ENCODE data around the gene CYTH1.

The CYTH1 gene

DNA sequence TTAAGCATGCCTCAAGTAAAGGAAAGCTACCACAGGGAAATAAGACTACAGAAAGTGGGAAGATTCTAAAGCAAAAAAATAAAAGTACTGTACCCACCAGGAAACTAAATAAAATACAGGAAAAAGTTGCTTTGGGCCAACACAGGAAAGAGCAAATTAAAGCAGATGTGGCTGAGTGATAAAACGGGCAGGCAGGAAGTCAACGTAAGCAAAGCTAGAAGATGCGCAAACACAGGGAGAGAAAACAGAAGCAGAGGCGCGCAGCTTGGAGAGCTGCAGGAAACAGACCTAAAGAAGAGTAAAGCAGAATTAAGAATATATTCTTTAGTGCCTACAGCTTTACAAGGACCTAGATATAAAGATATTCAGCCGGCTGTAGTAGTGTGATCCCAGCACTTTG is 36.9 kb upstream of the CYTH1 start:
- H3K4me1 Mint-ChIP-seq, result peaks cover 12% of the 10 kb centered on the region
- no peaks in the 10 kb centered on the region for H3K27me3 Mint-ChIP-seq
- peaks cover 41% of the 10 kb centered on the region for H3K36me3 Mint-ChIP-seq
- ATAC-seq (ENCODE audit: low read depth) (peak; percentile 71), DNase-seq (ENCODE audit: low spot score in 2 of 2) (no peak)
- H3K9me3 Mint-ChIP-seq, result no peaks in the 10 kb centered on the region
- no peak overlapping the region for H3K4me3 Mint-ChIP-seq
- H3K27ac Mint-ChIP-seq, result peak overlapping the region; percentile 79

DNA sequence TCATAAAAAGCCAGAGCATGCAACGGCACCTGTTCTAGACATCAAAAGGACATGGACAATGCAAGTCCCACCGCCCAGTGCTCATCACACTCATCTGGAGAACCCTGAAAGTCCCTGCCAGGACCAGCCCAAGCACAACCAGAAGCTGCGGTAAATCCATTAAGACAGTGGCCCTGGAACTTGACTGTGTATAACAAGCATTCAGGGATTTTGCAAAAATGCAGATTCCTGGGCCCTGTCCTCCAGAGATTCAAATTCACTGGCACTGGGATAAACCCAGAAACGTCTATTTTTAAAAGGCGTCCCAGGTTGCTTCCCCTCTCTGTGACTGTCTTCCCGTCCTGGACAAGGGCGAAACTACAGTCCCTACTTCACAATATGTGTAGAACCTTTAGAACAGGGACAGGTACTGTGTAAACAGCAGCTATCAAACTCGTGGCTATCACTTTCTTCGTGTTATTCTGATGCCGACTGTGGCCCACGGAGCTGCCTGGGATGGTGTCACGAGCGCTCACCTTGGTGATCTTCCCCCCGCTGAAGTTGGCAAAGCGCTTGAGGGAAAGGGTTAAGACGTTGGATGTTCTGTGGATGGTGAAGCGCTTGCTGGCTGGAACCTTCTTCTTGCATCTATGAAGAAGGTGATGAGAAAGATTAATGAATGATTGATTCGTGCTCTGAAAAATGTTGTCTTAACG is 36.2 kb upstream of the CYTH1 start:
- no peak for ATAC-seq (ENCODE audit: low read depth)
- H3K27me3 Mint-ChIP-seq, result no peaks in the 10 kb centered on the region
- no peak overlapping the region for H3K4me3 Mint-ChIP-seq
- peaks cover 10% of the 10 kb centered on the region for H3K4me1 Mint-ChIP-seq
- peak overlapping the region; percentile 79 for H3K27ac Mint-ChIP-seq
- DNase-seq (ENCODE audit: low spot score in 2 of 2), result no peak
- peaks cover 38% of the 10 kb centered on the region for H3K36me3 Mint-ChIP-seq
- no peaks in the 10 kb centered on the region for H3K9me3 Mint-ChIP-seq

DNA sequence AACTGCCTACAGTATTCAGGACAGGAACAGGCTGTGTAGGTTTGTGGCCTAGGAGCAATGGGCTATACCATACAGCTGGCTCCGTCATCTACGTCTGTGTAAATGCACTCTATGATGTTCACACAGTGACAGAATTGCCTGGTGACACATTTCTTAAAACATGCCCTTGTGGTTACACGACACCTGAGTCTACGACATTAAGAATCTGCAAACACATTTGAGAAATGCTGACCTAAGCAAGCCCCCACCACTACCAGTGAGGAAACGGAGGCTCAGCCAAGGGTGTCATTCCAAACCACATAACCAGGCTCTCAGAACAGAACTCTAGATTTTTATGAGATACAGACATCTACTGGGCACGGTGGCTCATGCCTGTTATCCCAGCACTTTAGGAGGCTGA is 35.0 kb upstream of the CYTH1 start:
- ATAC-seq (ENCODE audit: low read depth) (no peak), DNase-seq (ENCODE audit: low spot score in 2 of 2) (no peak)
- H3K9me3 Mint-ChIP-seq, result no peaks in the 10 kb centered on the region
- peak overlapping the region; percentile 21 for H3K27ac Mint-ChIP-seq
- peaks cover 10% of the 10 kb centered on the region for H3K4me1 Mint-ChIP-seq
- H3K4me3 Mint-ChIP-seq, result no peak overlapping the region
- H3K27me3 Mint-ChIP-seq, result no peaks in the 10 kb centered on the region
- H3K36me3 Mint-ChIP-seq, result peaks cover 38% of the 10 kb centered on the region

DNA sequence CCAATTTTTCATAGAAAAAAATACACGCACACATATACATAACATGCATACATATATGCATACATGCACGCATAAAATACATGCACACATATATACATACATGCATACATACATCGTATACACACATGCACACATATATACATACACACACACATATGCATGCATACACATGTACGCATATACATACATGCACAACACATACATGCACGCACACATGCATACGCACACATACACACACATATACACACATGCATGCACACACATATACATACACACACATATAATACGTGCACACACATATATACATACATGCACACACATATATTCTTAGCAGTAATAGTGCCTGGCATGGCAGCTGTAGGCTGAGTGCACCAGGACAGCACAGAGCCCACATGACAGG is 33.6 kb upstream of the CYTH1 start:
- Mint-ChIP-seq H3K36me3 (peaks cover 41% of the 10 kb centered on the region), H3K9me3 (no peaks in the 10 kb centered on the region), H3K4me1 (peaks cover 10% of the 10 kb centered on the region), H3K27me3 (no peaks in the 10 kb centered on the region), H3K4me3 (no peak overlapping the region), H3K27ac (no peak overlapping the region)
- DNase-seq (ENCODE audit: low spot score in 2 of 2), result no peak
- no peak for ATAC-seq (ENCODE audit: low read depth)

DNA sequence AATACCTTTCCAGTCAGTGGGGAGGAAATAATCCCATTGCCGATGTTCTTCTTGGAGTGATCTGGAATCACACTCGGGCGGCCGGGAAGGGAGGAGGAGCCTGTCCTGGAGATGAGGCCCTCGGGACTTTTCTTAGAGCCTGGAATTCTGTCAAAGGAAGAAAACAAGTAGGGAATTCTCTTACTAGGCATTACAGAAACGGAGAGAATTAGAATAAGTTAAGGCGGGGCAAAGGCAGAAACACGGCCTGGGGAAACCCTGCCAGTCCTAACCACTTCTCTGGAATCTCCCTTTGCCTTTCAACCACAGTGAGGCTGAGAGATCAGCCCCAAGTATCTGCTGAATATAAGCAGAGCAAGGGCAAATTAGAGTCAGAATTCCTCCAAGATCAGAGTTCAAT is 30.8 kb upstream of the CYTH1 start:
- Mint-ChIP-seq H3K4me3 (no peak overlapping the region), H3K36me3 (peaks cover 36% of the 10 kb centered on the region), H3K4me1 (no peaks in the 10 kb centered on the region), H3K9me3 (no peaks in the 10 kb centered on the region), H3K27me3 (no peaks in the 10 kb centered on the region), H3K27ac (peak overlapping the region; percentile 60)
- no peak for DNase-seq (ENCODE audit: low spot score in 2 of 2)
- ATAC-seq (ENCODE audit: low read depth), result no peak

DNA sequence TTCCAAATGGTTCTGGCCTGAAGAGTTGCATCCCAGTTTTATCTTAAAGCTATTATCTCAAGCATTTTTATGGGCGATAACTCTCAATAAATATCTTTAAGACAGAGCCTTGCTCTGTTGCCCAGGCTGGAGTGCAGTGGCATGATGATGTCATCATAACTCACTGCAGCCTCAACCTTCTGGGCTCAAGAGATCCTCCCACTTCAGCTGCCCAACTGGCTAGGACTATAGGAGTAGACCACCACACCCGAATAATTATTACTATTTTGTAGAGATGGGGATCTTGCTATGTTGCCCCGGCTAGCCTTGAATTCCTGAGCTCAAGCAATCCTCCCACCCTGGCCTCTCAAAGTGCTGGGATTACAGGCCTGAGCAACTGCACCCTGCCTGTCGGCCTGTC is 26.1 kb upstream of the CYTH1 start:
- Mint-ChIP-seq H3K4me3 (no peak overlapping the region), H3K36me3 (peaks cover 32% of the 10 kb centered on the region), H3K27ac (no peak overlapping the region), H3K4me1 (peaks cover 20% of the 10 kb centered on the region), H3K9me3 (no peaks in the 10 kb centered on the region), H3K27me3 (no peaks in the 10 kb centered on the region)
- DNase-seq (ENCODE audit: low spot score in 2 of 2), result no peak
- ATAC-seq (ENCODE audit: low read depth), result no peak

DNA sequence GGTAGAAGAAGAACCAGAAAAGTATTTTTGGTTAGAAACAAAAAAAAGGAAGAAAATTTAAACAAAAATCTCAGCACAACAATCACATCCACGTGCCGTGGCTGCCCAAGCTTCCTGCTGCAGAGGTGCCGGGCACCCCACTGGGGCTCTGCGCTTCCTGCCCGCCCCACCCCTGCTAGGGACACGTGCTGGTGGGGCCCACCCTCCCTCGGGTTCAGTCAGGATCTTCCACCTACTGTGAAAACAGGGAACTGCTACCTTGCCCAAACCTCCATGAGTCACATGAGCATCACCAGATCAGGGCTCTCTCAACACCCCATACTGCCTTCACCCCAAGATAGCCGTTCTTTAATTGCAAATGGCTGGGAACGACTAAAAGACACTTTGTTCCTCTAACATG is 24.4 kb upstream of the CYTH1 start:
- Mint-ChIP-seq H3K4me3 (no peak overlapping the region), H3K4me1 (peaks cover 20% of the 10 kb centered on the region), H3K27me3 (no peaks in the 10 kb centered on the region), H3K27ac (peak overlapping the region; percentile 90), H3K36me3 (peaks cover 34% of the 10 kb centered on the region), H3K9me3 (no peaks in the 10 kb centered on the region)
- DNase-seq (ENCODE audit: low spot score in 2 of 2) (peak in 1 of 2 donors; percentile 20), ATAC-seq (ENCODE audit: low read depth) (peak; percentile 74)

DNA sequence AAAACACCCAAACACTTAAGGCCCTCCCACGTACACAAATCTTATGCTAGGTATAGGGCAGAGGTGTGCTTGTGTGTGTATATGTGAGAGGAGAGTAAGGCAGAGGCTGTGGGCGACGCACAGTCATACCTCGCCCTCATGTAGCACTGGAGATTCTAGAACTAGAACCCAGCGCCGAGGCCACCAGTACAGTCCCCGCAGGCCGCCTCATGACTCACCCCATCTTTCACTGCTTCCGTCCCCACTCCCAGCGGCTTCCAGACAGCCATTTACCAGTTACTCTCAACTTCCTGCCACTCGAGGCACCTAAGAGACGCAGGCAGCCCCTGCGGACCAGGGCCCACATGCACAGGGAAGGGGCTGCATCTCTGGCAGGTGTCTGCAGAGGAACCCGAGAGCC is 23.2 kb upstream of the CYTH1 start:
- no peak for DNase-seq (ENCODE audit: low spot score in 2 of 2)
- Mint-ChIP-seq H3K27ac (peak overlapping the region; percentile 90), H3K4me1 (peaks cover 22% of the 10 kb centered on the region), H3K9me3 (no peaks in the 10 kb centered on the region), H3K36me3 (peaks cover 32% of the 10 kb centered on the region), H3K27me3 (no peaks in the 10 kb centered on the region), H3K4me3 (no peak overlapping the region)
- ATAC-seq (ENCODE audit: low read depth), result peak; percentile 7

DNA sequence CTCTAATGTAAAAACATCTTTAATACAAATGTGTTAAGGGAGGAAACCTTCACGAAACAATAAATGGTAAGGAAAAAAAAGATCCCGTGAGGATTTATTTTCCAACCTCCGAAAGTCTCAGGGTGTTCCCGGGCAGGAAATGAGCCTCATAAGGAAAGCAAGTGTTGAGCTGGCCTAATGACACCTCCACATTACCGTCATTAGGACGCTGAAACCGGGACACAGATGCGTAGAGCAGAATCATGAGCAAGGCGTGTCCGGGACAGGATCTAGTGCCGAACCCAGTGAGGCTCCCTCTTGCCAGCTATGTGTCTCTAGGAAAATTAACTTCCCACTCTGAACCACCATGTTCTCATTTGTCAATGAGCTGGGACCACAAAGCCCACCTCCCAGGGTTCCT is 22.7 kb upstream of the CYTH1 start:
- Mint-ChIP-seq H3K27me3 (no peaks in the 10 kb centered on the region), H3K4me3 (no peak overlapping the region), H3K4me1 (peaks cover 23% of the 10 kb centered on the region), H3K27ac (no peak overlapping the region), H3K9me3 (no peaks in the 10 kb centered on the region), H3K36me3 (peaks cover 32% of the 10 kb centered on the region)
- DNase-seq (ENCODE audit: low spot score in 2 of 2) (no peak), ATAC-seq (ENCODE audit: low read depth) (no peak)

DNA sequence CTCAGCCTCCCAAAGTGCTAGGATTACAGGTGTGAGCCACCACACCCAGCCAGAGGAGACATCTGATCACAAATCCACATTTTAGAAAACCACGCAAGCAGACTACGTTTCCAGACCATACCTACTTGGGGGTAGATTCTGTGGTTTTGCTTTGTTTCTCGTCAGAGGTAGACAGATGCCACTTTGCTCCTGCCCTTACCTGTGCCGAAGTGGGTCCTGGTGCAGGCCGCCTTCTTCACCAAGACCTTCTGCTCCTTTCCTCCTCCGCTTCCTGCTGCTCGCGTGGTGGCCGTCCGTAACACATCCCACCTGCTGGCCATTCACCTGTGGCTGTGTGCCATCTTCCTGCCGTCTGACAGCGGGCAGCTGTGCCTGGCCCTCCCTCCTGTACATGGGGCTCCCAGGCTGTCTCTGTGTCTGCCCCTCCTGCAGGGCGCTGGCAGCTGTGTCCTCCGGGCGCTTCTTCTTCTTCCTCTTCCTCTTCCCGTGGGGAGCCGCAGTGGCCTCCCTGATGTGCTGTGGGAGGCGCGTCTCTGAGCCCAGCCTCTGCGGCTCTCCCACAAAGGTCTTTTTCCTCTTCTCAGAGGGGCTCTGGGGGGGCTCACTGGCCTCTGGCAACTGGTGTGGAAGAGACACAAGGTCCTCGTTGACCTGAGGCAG is 21.2 kb upstream of the CYTH1 start:
- ATAC-seq (ENCODE audit: low read depth), result no peak
- no peak for DNase-seq (ENCODE audit: low spot score in 2 of 2)
- Mint-ChIP-seq H3K9me3 (no peaks in the 10 kb centered on the region), H3K4me3 (no peak overlapping the region), H3K4me1 (peaks cover 32% of the 10 kb centered on the region), H3K36me3 (peaks cover 34% of the 10 kb centered on the region), H3K27ac (peak overlapping the region; percentile 77), H3K27me3 (no peaks in the 10 kb centered on the region)

DNA sequence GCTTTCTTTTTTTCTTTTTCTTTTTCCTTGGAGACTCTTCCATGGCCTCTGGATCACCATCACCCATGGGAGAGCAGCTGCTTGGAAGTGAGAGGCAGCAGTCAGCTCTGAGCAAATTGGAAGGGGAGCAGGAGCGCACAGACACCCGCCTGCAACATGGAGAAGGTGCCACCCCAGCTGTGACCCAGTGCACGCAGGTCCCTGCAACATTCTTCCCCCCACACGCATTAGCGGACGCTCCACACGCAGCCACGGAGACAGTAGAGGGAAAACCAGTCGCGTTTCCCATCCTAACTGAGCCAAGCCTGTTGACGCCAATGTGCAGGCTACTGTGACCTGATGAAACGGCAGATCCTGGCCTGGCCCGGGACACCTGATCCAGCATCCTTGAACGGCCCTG is 20.4 kb upstream of the CYTH1 start:
- H3K27ac Mint-ChIP-seq, result no peak overlapping the region
- no peak overlapping the region for H3K4me3 Mint-ChIP-seq
- H3K4me1 Mint-ChIP-seq, result peaks cover 32% of the 10 kb centered on the region
- DNase-seq (ENCODE audit: low spot score in 2 of 2) (no peak), ATAC-seq (ENCODE audit: low read depth) (no peak)
- no peaks in the 10 kb centered on the region for H3K9me3 Mint-ChIP-seq
- no peaks in the 10 kb centered on the region for H3K27me3 Mint-ChIP-seq
- H3K36me3 Mint-ChIP-seq, result peaks cover 39% of the 10 kb centered on the region

DNA sequence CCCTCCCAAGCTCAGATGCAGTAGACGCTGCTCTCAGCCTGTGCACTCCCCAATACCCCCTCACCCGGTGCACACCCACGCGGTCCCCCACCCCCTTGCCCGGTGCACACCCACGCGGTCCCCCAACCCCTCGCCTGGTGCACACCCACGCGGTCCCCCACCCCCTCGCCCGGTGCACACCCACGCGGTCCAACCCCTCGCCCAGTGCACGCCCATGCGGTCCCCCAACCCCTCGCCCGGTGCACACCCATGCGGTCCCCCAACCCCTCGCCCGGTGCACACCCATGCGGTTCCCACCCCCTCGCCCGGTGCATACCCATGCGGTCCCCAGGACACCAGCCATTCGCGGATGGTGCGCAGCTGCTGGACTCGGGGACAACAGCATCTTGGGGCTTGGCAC is 19.9 kb upstream of the CYTH1 start:
- ATAC-seq (ENCODE audit: low read depth), result no peak
- H3K9me3 Mint-ChIP-seq, result no peaks in the 10 kb centered on the region
- DNase-seq (ENCODE audit: low spot score in 2 of 2), result no peak
- H3K4me3 Mint-ChIP-seq, result no peak overlapping the region
- no peaks in the 10 kb centered on the region for H3K27me3 Mint-ChIP-seq
- H3K4me1 Mint-ChIP-seq, result peaks cover 32% of the 10 kb centered on the region
- H3K27ac Mint-ChIP-seq, result no peak overlapping the region
- peaks cover 36% of the 10 kb centered on the region for H3K36me3 Mint-ChIP-seq

DNA sequence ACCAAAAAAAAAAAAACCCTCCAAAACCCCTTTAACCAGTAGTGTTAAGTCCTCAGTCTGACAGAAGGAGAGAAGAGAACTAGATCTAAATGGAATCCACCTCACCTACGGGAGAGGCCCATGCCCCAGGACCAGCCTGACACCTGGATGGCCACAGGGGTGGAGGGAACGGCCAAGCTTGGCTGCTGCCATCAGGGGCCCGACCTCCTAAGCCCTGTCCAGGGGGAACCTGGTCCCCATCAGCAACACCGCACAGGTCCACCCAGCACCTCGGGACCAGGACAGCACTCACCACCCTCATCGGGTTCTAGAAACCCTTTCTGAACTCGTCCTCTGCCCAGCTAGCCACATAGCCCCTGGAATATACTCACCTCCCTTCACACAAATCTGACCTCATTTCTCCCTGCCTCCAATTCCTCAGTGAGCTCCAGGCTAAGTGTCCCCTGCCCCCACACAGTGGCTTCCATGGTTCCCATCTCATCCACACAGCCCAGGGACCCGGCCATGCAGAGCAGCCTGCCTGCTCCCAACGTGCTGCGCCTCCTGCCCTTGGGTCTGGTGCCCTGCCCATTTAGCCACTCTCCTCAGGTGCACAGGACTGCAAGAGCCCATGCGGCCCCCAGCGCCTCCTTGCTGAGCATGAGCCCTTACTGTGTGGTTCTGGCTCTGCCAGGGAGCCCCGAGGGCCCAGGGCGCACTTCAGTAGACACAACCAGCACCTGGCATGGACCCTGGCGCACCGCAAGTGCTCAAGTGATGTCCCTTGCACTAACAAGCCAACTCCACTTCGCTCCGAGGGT is 18.3 kb upstream of the CYTH1 start:
- Mint-ChIP-seq H3K4me1 (peaks cover 18% of the 10 kb centered on the region), H3K9me3 (no peaks in the 10 kb centered on the region), H3K36me3 (peaks cover 34% of the 10 kb centered on the region), H3K27me3 (no peaks in the 10 kb centered on the region), H3K27ac (peak overlapping the region; percentile 5), H3K4me3 (no peak overlapping the region)
- ATAC-seq (ENCODE audit: low read depth) (no peak), DNase-seq (ENCODE audit: low spot score in 2 of 2) (no peak)
